PC-9 (cell line): ENCODE data around the gene PLAGL1. TPM values are rescaled to one million over a fixed set of nuclear protein-coding genes. Genes with fewer than 3 reads are reported as not detected.
"Not testable (repeated sequence)": the region's sequence is repeated elsewhere in the genome, so short reads cannot be mapped to it uniquely, and the experiment has no call there.

Experiments used
- BruUV-seq: library from RNA; stranded (reverse); fragments of 400-500 nt; replicated peaks from 2 replicates; lab custom pipeline; 2021; lab: Mats Ljungman, UMichigan
- CTCF ChIA-PET: fragments of 300-600 bp; sonication (Branson Sonifier 250); formaldehyde crosslinking; loops from one replicate; lab custom pipeline; 2022; ENCODE audit warnings: antibody characterized with exemption; lab: Charles Lee
- POLR2A ChIA-PET: fragments of 300-600 bp; sonication (Branson Sonifier 250); formaldehyde crosslinking; loops from one replicate; lab custom pipeline; 2022; ENCODE audit warnings: antibody characterized with exemption; ENCODE audit not compliant: unreplicated experiment; lab: Charles Lee
- DNase-seq, 2 experiments: peaks; one replicate each; pipeline versions ENCODE4 v3.0.0 to v3.0.0-alpha.2; 2015 to 2022; ENCODE audit warnings: mixed read lengths in 1 of 2
- H2AFZ ChIP-seq: fragments of 200-600 bp; sonication (generic); 2 replicates; pipeline ENCODE4 v1.8.1; 2017; ENCODE audit warnings: antibody characterized with exemption
- H3F3A ChIP-seq: fragments of 200-600 bp; sonication (generic); 2 replicates; pipeline ENCODE4 v1.8.1; 2017; ENCODE audit warnings: antibody characterized with exemption, mild to moderate bottlenecking, low read depth; ENCODE audit not compliant: insufficient read depth
- H3K27ac ChIP-seq: fragments of 200-600 bp; sonication (generic); 2 replicates; pipeline ENCODE4 v1.6.1; 2016; ENCODE audit warnings: mixed run types
- H3K27me3 ChIP-seq: fragments of 200-600 bp; sonication (generic); 2 replicates; pipeline ENCODE4 v1.6.1; 2016; ENCODE audit warnings: low read depth, mixed run types; ENCODE audit not compliant: insufficient read depth
- H3K36me3 ChIP-seq: fragments of 200-600 bp; sonication (generic); 2 replicates; pipeline ENCODE4 v1.6.1; 2016; ENCODE audit warnings: low read depth, mixed run types
- H3K4me1 ChIP-seq: fragments of 200-600 bp; sonication (generic); replicated peaks from 2 replicates; pipeline ENCODE4 v1.6.1; 2016; ENCODE audit warnings: mixed run types; ENCODE audit not compliant: insufficient read depth
- H3K4me2 ChIP-seq: fragments of 200-600 bp; sonication (generic); 2 replicates; pipeline ENCODE4 v1.6.1; 2017; ENCODE audit warnings: mixed run types
- H3K4me3 ChIP-seq: fragments of 200-600 bp; sonication (generic); 2 replicates; pipeline ENCODE4 v1.6.1; 2016; ENCODE audit warnings: mixed run types
- H3K79me2 ChIP-seq: fragments of 200-600 bp; sonication (generic); 2 replicates; pipeline ENCODE4 v1.6.1; 2017; ENCODE audit warnings: low read depth, mixed run types
- H3K9me2 ChIP-seq: fragments of 200-600 bp; sonication (generic); 2 replicates; pipeline ENCODE4 v1.8.1; 2017; ENCODE audit warnings: mild to moderate bottlenecking; ENCODE audit not compliant: insufficient read depth
- H3K9me3 ChIP-seq: fragments of 200-600 bp; sonication (generic); 2 replicates; pipeline ENCODE4 v1.8.1; 2016; ENCODE audit warnings: low read depth; ENCODE audit not compliant: insufficient read depth
- H4K20me1 ChIP-seq: fragments of 200-600 bp; sonication (generic); 2 replicates; pipeline ENCODE4 v1.8.1; 2017; ENCODE audit not compliant: insufficient read depth
- EZH2 ChIP-seq: fragments of 200-600 bp; sonication (generic); IDR thresholded peaks from 2 replicates; pipeline ENCODE4 v1.8.0; 2017; ENCODE audit warnings: antibody characterized with exemption, low read depth
- intact Hi-C: fragments of 100-400 bp; cut with micrococcal nuclease; formaldehyde crosslinking; loops from one replicate; pipeline ENCODE4 v1.10.0; 2022; ENCODE audit not compliant: unreplicated experiment
- total RNA-seq: library from RNA; stranded (reverse); gene quantifications from 2 replicates; pipeline ENCODE4 v1.2.3, GENCODE V29; 2021
- TF ChIP-seq, protein P1 (sequence below): fragments of 200-600 bp; sonication (generic); conservative IDR thresholded peaks from 2 replicates; pipeline ENCODE4 v1.6.1; 2017; ENCODE audit warnings: mixed run types, antibody characterized with exemption, mild to moderate bottlenecking, moderate library complexity

Gene PLAGL1
- total RNA-seq, 1 experiment from 2014 or later, result 8.3 TPM

DNA sequence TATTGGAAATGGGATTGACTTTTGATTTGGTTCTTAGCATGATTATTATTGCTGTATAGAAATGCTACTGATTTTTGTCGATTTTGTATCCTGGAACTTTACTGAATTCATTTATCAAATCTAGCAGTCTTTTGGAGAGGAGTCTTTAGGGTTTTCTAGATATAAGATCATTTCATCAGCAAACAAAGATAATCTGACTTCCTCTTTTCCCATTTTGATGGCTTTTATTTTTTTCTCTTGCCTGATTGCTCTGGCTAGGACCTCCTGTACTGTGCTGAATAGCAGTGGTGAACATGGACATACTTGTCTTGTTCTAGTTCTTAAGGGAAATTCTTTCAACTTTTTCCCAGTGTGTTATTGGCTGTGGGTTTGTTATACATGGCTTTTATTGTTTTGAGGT, 79.2 kb downstream of the PLAGL1 start:
- Histone ChIP-seq H3F3A (no peaks in the 10 kb centered on the region), H3K36me3 (no peaks in the 10 kb centered on the region), H3K27me3 (no peaks in the 10 kb centered on the region), H3K4me1 (no peaks in the 10 kb centered on the region), H4K20me1 (no peaks in the 10 kb centered on the region), H3K27ac (no peak overlapping the region), H3K4me2 (no peak overlapping the region), H3K4me3 (no peak overlapping the region), H2AFZ (no peak overlapping the region), H3K9me3 (no peaks in the 10 kb centered on the region), H3K9me2 (no peaks in the 10 kb centered on the region), H3K79me2 (no peaks in the 10 kb centered on the region)
- TF ChIP-seq EZH2, result no peak
- TF ChIP-seq, protein P1, sequence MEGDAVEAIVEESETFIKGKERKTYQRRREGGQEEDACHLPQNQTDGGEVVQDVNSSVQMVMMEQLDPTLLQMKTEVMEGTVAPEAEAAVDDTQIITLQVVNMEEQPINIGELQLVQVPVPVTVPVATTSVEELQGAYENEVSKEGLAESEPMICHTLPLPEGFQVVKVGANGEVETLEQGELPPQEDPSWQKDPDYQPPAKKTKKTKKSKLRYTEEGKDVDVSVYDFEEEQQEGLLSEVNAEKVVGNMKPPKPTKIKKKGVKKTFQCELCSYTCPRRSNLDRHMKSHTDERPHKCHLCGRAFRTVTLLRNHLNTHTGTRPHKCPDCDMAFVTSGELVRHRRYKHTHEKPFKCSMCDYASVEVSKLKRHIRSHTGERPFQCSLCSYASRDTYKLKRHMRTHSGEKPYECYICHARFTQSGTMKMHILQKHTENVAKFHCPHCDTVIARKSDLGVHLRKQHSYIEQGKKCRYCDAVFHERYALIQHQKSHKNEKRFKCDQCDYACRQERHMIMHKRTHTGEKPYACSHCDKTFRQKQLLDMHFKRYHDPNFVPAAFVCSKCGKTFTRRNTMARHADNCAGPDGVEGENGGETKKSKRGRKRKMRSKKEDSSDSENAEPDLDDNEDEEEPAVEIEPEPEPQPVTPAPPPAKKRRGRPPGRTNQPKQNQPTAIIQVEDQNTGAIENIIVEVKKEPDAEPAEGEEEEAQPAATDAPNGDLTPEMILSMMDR, result no peak
- no peak for DNase-seq
- no TSS peak for BruUV-seq
- CTCF ChIA-PET, result no interaction called here
- POLR2A ChIA-PET, result no interaction called here
- intact Hi-C loops, result no loop called here

DNA sequence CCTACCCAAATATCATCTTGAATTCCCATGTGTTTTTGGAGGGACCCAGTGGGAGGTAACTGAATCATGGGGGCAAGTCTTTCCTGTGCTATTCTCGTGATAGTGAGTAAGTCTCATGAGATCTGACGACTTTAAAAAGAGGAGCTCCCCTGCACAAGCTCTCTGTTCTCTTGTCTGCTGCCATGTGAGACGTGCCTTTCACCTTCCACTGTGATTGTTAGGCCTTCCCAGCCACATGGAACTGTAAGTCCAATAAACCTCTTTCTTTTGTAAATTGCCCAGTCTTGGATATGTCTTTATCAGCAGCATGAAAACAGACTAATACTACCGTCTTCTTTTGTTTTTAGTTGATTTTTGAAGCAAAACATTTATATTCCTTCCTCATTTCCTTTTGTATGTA, 91.0 kb downstream of the PLAGL1 start:
- POLR2A ChIA-PET, CTCF ChIA-PET, BruUV-seq: not testable (repeated sequence)

DNA sequence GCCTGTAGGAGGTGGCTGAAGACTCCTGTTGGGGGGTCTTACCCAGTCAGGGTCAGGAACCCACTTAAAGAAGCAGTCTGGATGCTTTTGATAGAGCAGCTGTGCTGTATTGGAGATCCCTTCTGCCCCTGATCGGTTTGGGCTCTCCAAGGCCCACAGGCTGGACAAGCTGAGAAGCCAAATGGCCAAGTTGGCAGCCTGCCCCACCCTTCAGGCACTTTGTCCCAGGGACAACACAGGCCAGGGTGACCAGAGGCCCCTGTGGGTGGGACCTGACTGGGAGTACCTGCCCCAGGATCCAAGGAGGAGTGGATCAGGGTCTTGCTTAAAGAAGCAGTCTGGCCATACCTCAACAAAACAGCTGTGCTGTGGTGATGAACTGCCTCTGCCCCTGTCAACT, 95.4 kb downstream of the PLAGL1 start:
- Histone ChIP-seq H3K9me3 (no peaks in the 10 kb centered on the region), H4K20me1 (no peaks in the 10 kb centered on the region), H3K36me3 (no peaks in the 10 kb centered on the region), H3K4me2 (no peak overlapping the region), H3K27ac (no peak overlapping the region), H3K4me1 (no peaks in the 10 kb centered on the region), H3K9me2 (no peaks in the 10 kb centered on the region), H3K27me3 (no peaks in the 10 kb centered on the region), H2AFZ (no peak overlapping the region), H3K4me3 (no peak overlapping the region), H3K79me2 (no peaks in the 10 kb centered on the region), H3F3A (no peaks in the 10 kb centered on the region)
- DNase-seq, result no peak
- intact Hi-C loops, result no loop called here
- CTCF ChIA-PET, result no interaction called here
- TF ChIP-seq, protein P1, result no peak
- TF ChIP-seq EZH2, result no peak
- BruUV-seq, result no TSS peak
- POLR2A ChIA-PET, result no interaction called here

More for the DNA sequence above, 91.0 kb downstream of the PLAGL1 start:
- H3K36me3 ChIP-seq, intact Hi-C loops, H3F3A ChIP-seq, H3K9me3 ChIP-seq, H2AFZ ChIP-seq, H3K79me2 ChIP-seq, H3K4me3 ChIP-seq, H3K4me1 ChIP-seq, DNase-seq, H3K9me2 ChIP-seq, H3K27me3 ChIP-seq, H3K27ac ChIP-seq, H4K20me1 ChIP-seq, H3K4me2 ChIP-seq: not testable (repeated sequence)

DNA sequence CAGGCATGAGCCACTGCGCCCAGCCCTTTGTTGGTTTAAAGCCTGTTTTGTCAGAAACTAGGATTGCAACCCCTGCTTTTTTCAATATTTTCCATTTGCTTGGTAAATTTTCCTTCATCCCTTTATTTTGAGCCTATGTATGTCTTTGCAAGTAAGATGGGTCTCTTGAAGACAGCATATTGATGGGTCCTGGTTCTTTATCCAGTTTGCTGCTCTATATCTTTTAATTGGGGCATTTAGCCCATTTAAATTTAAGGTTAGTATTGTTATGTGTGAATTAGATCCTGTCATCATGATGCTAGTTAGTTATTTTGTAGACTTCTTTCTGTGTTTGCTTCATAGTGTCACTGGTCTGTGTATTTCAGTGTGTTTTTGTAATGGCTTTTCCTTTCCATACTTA, 97.0 kb downstream of the PLAGL1 start:
- no peak for TF ChIP-seq EZH2
- TF ChIP-seq, protein P1, result no peak
- Histone ChIP-seq H3K4me2 (no peak overlapping the region), H3K4me1 (no peaks in the 10 kb centered on the region), H2AFZ (no peak overlapping the region), H3K27ac (no peak overlapping the region), H3K9me2 (no peaks in the 10 kb centered on the region), H3F3A (no peaks in the 10 kb centered on the region), H3K9me3 (no peaks in the 10 kb centered on the region), H3K79me2 (no peaks in the 10 kb centered on the region), H4K20me1 (no peaks in the 10 kb centered on the region), H3K4me3 (no peak overlapping the region), H3K27me3 (no peaks in the 10 kb centered on the region), H3K36me3 (no peaks in the 10 kb centered on the region)
- ChIA-PET CTCF (no interaction called here), POLR2A (no interaction called here)
- DNase-seq, result no peak
- intact Hi-C loops, result no loop called here
- BruUV-seq, result no TSS peak
